ENCODE results near the gene ZBTB48.

GRCh38 chr1:6627031-6627430 is 47.2 kb downstream of the ZBTB48 start:
- no peak for TF ChIP-seq CTCF (IDR thresholded peaks at IDR 0.05; ENCODE audit: low read length)
- no peak for TF ChIP-seq EZH2 (optimal IDR thresholded peaks at IDR 0.05; ENCODE audit: low read depth, low read length)

Measured in MM.1S (cell line).